Nephron (organoid): ENCODE measurements around the gene SCAPER.

Experiments used
- H3K27ac Mint-ChIP-seq, 3 experiments: 2 replicates each; pipeline ENCODE4 v1.8.0; 2020; ENCODE audit warnings: mixed read lengths in 3 of 3, mild to moderate bottlenecking in 2 of 3, moderate library complexity in 1 of 3
- H3K27me3 Mint-ChIP-seq: 2 replicates; pipeline ENCODE4 v1.8.0; 2021; ENCODE audit warnings: low read depth, mild to moderate bottlenecking, moderate library complexity, mixed read lengths
- H3K36me3 Mint-ChIP-seq: 2 replicates; pipeline ENCODE4 v1.8.0; 2020; ENCODE audit warnings: low read depth, mixed read lengths
- H3K4me1 Mint-ChIP-seq: 2 replicates; pipeline ENCODE4 v1.8.0; 2020; ENCODE audit warnings: mixed read lengths
- H3K4me3 Mint-ChIP-seq, 3 experiments: 2 replicates each; pipeline ENCODE4 v1.8.0; 2020; ENCODE audit warnings: mild to moderate bottlenecking in 3 of 3, mixed read lengths in 3 of 3, moderate library complexity in 2 of 3
- H3K9me3 Mint-ChIP-seq: 2 replicates; pipeline ENCODE4 v1.8.0; 2020; ENCODE audit warnings: mixed read lengths
- CTCF ChIP-seq, 3 experiments: fragments of 200-600 bp; sonication (generic); IDR thresholded peaks; one replicate each; pipeline ENCODE4 v1.5.0; 2021; ENCODE audit warnings: antibody characterized with exemption in 3 of 3; ENCODE audit not compliant: unreplicated experiment in 3 of 3

The SCAPER gene

GRCh38 chr15:76360416-76360815 lies 544.7 kb downstream of the SCAPER start:
- H3K27me3 Mint-ChIP-seq: peaks cover 8% of the 10 kb centered on the region
- no peak overlapping the region for H3K27ac Mint-ChIP-seq
- H3K4me3 Mint-ChIP-seq: no peak overlapping the region
- H3K36me3 Mint-ChIP-seq: no peaks in the 10 kb centered on the region
- H3K4me1 Mint-ChIP-seq: no peaks in the 10 kb centered on the region
- no peak for TF ChIP-seq CTCF (IDR thresholded peaks at IDR 0.05; ENCODE audit: unreplicated experiment in 3 of 3)
- no peaks in the 10 kb centered on the region for H3K9me3 Mint-ChIP-seq

DNA sequence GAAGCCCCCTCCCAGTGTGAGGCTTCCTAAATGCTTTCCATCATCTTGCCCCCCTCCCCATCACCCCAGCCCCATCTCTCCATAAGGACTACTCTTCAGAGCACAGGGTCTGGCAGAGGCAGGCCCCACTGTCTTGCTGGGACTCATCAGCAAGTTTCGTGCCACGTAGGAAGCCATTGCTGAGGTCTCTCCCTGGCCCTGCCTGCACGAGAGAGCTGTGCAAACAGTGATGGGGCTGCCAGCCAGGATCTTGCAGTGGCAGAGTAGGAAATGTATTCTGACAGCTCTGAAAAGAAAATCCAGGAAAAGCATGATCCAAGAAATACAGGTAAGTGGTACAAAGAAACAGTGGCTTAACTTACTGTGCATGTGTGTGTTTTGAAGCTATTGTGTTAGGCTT lies 546.0 kb downstream of the SCAPER start:
- H3K4me1 Mint-ChIP-seq: no peaks in the 10 kb centered on the region
- H3K27ac Mint-ChIP-seq: no peak overlapping the region
- H3K36me3 Mint-ChIP-seq: no peaks in the 10 kb centered on the region
- peaks cover 9% of the 10 kb centered on the region for H3K27me3 Mint-ChIP-seq
- H3K9me3 Mint-ChIP-seq: no peaks in the 10 kb centered on the region
- no peak for TF ChIP-seq CTCF (IDR thresholded peaks at IDR 0.05; ENCODE audit: unreplicated experiment in 3 of 3)
- no peak overlapping the region for H3K4me3 Mint-ChIP-seq

GRCh38 chr15:76358453-76358852 lies 546.7 kb downstream of the SCAPER start:
- Mint-ChIP-seq H3K27me3 (peaks cover 15% of the 10 kb centered on the region), H3K4me3 (no peak overlapping the region), H3K27ac (no peak overlapping the region), H3K4me1 (no peaks in the 10 kb centered on the region), H3K9me3 (no peaks in the 10 kb centered on the region), H3K36me3 (no peaks in the 10 kb centered on the region)
- TF ChIP-seq CTCF (IDR thresholded peaks at IDR 0.05; ENCODE audit: unreplicated experiment in 3 of 3): no peak

GRCh38 chr15:76354823-76355440 lies 550.2 kb downstream of the SCAPER start:
- Mint-ChIP-seq H3K27me3 (peaks cover 38% of the 10 kb centered on the region), H3K4me1 (no peaks in the 10 kb centered on the region), H3K27ac (no peak overlapping the region), H3K4me3 (no peak overlapping the region), H3K36me3 (peaks cover 4% of the 10 kb centered on the region), H3K9me3 (no peaks in the 10 kb centered on the region)
- TF ChIP-seq CTCF (IDR thresholded peaks at IDR 0.05; ENCODE audit: unreplicated experiment in 3 of 3): no peak

GRCh38 chr15:76353903-76354302 lies 551.2 kb downstream of the SCAPER start:
- Mint-ChIP-seq H3K9me3 (no peaks in the 10 kb centered on the region), H3K36me3 (peaks cover 10% of the 10 kb centered on the region), H3K4me1 (no peaks in the 10 kb centered on the region), H3K27me3 (peaks cover 48% of the 10 kb centered on the region), H3K4me3 (no peak overlapping the region), H3K27ac (no peak overlapping the region)
- no peak for TF ChIP-seq CTCF (IDR thresholded peaks at IDR 0.05; ENCODE audit: unreplicated experiment in 3 of 3)

DNA sequence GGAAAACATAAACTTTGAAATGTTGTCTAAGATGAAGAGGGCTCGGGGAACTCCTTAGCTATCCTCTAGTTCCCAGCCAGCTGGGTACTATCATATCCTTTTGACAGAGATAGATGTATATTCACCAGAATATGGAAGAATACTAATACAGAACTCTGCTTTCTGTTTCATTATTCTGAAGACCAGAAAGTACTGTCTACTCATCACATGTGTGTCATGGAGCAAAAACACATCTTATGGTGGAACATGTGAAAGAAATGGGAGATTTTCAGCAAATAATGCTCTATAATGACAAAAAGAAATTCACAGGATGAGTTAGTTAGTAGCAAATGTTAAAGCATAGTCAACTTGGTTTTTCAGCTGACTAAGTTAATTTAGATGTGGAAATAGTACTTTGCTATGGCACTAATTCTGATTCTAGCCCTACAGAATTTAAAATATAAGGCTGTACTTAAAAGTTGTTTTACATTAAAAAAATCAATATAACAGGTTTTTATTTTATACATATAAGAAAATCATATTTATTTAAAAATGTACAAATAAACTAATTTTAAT lies 552.0 kb downstream of the SCAPER start:
- TF ChIP-seq CTCF (IDR thresholded peaks at IDR 0.05; ENCODE audit: unreplicated experiment in 3 of 3): no peak
- peaks cover 56% of the 10 kb centered on the region for H3K27me3 Mint-ChIP-seq
- peaks cover 10% of the 10 kb centered on the region for H3K36me3 Mint-ChIP-seq
- H3K4me3 Mint-ChIP-seq: no peak overlapping the region
- no peaks in the 10 kb centered on the region for H3K9me3 Mint-ChIP-seq
- H3K27ac Mint-ChIP-seq: no peak overlapping the region
- H3K4me1 Mint-ChIP-seq: no peaks in the 10 kb centered on the region
